CD4-positive, alpha-beta T cell treated with Interferon alpha-2 for 1 hour (primary cell): Measurements from ENCODE around the gene GNPTAB.
"Not testable (repeated sequence)": the region's sequence is repeated elsewhere in the genome, so short reads cannot be mapped to it uniquely, and the experiment has no call there.

Experiments used
- DNase-seq, 2 donors: peaks; one replicate each; pipeline ENCODE4 v3.0.0-alpha.2; 2020 to 2022

GNPTAB gene

GRCh38 chr12:101830367-101831325 lies at the start of gene GNPTAB:
Gene GNPTAB, minus strand, starts transcription at chr12:101830959. Its CDS starts 284 bp downstream, at chr12:101830675.
- DNase-seq: peak; percentile 96

- DNase-seq: no peak
Observed at GRCh38 chr12:101878243-101878821, 47.6 kb upstream of the GNPTAB start.

GRCh38 chr12:101877806-101878242 lies 47.1 kb upstream of the GNPTAB start:
- no peak for DNase-seq

- peak; percentile 83 to 85 for DNase-seq
Observed at GRCh38 chr12:101876861-101877805, 46.4 kb upstream of the GNPTAB start, which contains the start of gene DRAM1. Gene DRAM1, plus strand, starts transcription at chr12:101877580. Its CDS starts 210 bp downstream, at chr12:101877790.

- no peak for DNase-seq
Observed at GRCh38 chr12:101876322-101876860, 45.6 kb upstream of the GNPTAB start.

GRCh38 chr12:101875162-101875561 lies 44.4 kb upstream of the GNPTAB start:
- no peak for DNase-seq

- no peak for DNase-seq
Observed at GRCh38 chr12:101870925-101871324, 40.2 kb upstream of the GNPTAB start.

GRCh38 chr12:101867619-101868018 lies 36.9 kb upstream of the GNPTAB start:
- not testable (repeated sequence) for DNase-seq

- DNase-seq: no peak
Observed at GRCh38 chr12:101866615-101867373, 36.0 kb upstream of the GNPTAB start.

GRCh38 chr12:101863981-101864380 lies 33.2 kb upstream of the GNPTAB start:
- DNase-seq: no peak

- DNase-seq: no peak
Observed at GRCh38 chr12:101862245-101862644, 31.5 kb upstream of the GNPTAB start.

GRCh38 chr12:101861688-101862087 lies 30.9 kb upstream of the GNPTAB start:
- not testable (repeated sequence) for DNase-seq

GRCh38 chr12:101859664-101860607 lies 29.2 kb upstream of the GNPTAB start:
- DNase-seq: no peak

GRCh38 chr12:101858361-101858760 lies 27.6 kb upstream of the GNPTAB start:
- no peak for DNase-seq

GRCh38 chr12:101857043-101857558 lies 26.3 kb upstream of the GNPTAB start:
- no peak for DNase-seq

GRCh38 chr12:101856614-101857013 lies 25.9 kb upstream of the GNPTAB start:
- not testable (repeated sequence) for DNase-seq

- DNase-seq: no peak
Observed at GRCh38 chr12:101855976-101856375, 25.2 kb upstream of the GNPTAB start.

GRCh38 chr12:101855364-101855884 lies 24.7 kb upstream of the GNPTAB start:
- no peak for DNase-seq

- DNase-seq: no peak
Observed at GRCh38 chr12:101854747-101855146, 24.0 kb upstream of the GNPTAB start.

- no peak for DNase-seq
Observed at GRCh38 chr12:101852998-101853397, 22.2 kb upstream of the GNPTAB start.
